Stimulated activated CD4-positive, alpha-beta T cell treated with anti-CD3 and anti-CD28 coated beads, Interleukin-1b, Interleukin-23, amount 100 ng/mL, for 1 hour (primary cell): ENCODE measurements around the gene CHRNA4.

Source experiments
- DNase-seq, 2 donors: peaks; one replicate each; pipeline ENCODE4 v3.0.0-alpha.2; 2020; ENCODE audit warnings: low read depth in 2 of 2

The CHRNA4 gene

DNA sequence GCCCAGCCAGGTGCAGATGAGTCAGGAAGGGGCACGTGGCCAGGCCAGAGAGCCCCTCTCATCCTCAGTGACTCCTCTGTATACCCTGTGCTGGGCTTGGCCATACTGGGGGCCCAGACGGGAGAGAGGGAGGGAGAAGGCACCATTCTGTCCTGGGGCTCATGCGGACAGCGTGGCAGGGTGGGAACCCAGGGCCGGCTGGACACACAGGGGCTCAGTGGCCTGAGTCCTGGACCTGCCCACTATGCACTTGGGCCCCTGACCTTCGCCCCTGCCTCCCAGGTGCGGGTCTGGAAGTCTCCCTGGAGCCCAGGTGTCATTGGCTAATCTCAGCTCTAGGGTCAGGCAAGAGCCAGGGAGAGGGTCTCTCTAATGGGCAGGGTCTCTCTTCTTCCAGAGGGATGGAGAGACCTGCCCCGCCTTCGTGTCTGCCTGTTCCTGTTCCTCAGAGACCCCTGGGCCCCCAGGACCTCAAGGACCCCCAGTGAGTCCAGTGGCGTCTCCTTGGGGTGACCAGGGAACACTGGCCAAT lies 40.5 kb downstream of the CHRNA4 start:
- no peak for DNase-seq

DNA sequence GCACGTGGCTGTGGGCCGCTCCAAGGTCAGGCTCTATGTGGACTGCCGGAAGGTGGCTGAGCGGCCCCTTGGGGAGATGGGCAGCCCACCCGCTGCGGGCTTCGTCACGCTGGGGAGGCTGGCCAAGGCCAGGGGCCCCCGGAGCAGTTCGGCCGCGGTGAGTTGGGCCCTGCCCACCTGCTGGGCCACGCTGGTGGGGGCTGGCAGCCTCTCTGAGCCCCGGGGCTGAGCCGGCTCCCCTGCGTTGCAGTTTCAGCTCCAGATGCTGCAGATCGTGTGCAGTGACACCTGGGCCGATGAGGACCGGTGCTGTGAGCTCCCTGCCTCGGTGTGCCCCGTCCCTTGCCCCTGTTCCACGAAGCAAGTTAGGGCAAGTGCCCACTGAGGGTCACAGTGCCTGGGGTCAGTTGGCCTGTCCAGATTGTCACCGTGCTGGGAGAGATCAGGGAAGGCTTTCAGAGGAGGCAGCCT lies 41.1 kb downstream of the CHRNA4 start:
- DNase-seq: no peak

DNA sequence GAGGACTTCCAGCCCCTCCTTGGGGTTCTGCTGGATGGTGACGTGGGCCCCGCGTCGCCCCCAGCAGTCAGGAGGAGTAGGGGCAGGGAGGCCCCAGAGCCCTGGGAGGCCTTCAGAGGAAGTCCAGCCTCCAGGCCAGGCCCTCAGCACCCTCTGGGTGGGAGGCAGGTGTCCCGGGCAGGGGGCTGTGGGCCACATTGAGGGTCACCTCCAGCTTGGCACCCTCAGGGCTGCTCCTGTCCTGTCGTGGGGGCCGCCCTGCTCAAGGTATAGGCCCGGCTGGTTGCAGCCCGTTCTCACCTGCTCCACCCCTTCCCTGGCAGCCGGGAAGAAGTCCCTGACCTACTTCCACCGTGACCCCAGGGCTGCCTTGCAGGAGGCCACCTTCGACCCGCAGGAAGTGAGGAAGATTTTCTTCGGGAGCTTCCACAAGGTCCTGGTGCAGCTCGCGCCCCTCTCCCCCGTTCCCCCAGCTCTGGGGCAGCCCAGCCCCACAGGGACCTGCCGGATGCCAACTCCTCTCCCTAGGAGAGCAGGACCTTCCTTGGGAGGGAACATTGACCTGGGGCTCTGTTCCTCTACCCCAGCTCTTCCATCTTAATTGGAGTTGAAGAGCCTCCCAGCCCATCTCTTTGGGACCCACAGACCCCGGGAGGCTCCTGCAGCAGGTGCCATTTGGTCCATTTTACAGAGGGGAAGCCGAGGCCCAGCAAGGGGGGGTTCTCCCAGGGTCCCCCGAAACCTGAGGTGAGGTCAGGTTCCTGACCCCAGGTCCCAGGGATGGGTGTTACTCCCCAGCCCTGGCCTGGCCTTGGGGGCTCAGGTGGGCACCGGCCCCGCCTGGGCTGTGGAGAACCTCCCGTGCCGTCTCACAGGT lies 41.7 kb downstream of the CHRNA4 start:
- no peak for DNase-seq

DNA sequence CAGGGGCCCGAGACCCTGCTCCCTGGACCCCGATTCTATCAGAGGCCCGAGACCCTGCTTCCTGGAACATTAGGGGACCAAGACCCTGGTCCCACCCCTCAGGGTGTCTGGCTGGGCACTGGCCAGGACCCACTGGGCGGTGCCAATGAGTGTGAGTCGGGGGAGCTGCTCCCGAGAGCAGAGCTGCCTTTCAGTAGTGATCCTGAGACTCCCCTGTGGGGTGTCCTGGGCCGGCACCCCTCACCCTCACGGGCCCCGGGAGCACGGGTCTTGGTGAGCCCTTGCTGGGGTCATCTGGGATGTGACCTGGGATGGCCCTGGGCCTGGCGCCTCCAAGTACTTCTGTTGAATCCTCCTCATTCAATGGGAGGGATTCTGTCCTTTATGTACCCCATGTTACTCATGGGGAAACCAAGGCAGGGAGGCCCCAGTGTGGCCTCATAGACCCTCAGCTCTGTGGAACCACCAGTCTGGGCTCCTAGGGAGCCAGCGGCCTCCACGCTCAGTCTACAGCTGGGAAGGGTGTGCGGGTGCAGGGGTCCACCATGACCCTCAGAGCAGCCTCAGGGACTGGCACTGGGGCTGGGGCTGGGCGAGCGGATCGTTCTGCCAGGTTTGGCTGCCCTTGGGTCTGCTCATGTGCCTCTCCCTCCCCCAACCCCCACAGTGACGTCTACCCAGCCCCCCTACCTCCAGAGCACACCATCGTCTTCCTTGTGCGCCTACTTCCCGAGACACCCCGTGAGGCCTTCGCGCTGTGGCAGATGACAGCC lies 42.6 kb downstream of the CHRNA4 start:
- DNase-seq: no peak

DNA sequence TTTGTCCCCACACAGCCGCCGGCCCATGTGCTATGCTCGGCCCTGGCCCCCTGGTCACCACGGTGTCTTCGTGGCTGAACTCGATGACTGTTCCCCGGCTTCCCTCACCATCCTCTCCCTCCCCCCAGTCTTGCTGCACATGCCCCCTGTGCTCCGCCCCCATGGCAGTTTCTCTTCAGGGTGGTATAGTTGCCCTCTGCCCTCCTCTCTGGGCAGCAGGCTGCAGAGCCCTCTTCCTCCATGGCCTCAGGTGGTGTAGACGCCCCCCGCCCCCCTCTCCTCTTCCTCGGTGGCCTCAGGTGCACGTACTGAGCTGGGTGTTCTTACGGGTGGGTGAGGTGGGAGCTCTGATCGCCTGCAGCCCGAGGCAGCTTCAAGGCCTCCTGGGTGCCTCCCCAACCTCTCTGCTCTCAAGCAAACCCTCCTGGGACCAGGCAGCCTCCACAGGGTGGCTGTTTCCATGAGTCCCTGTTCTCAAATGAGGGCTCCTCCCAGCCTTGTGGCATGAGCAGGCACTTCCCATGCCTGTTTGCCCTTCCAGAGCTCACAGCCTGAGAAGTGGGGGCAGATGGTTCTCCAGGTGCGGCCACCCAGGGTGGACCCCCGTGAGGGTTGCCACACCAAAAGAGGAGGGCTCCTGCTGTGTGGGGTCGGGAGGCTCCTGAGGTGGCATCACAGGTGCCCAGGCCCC lies 43.4 kb downstream of the CHRNA4 start:
- DNase-seq: no peak

DNA sequence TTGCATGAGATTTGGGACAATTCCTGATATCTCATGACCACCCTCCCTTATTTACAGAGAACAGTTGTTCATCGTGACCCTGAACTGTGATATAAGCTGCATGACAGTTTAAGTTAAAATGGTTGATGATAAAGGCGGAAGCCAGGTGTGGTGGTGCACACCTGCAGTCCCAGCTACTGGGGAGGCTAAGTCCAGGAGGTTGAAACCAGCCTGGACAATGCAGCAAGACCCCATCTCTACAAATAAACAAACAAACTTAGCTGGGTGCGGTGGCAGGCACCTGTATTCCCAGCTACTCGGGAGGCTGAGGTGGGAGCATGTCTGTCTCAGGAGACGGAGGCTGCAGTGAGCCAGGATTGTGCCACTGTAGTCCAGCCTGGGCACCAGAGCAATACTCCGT lies 44.1 kb downstream of the CHRNA4 start:
- no peak for DNase-seq

DNA sequence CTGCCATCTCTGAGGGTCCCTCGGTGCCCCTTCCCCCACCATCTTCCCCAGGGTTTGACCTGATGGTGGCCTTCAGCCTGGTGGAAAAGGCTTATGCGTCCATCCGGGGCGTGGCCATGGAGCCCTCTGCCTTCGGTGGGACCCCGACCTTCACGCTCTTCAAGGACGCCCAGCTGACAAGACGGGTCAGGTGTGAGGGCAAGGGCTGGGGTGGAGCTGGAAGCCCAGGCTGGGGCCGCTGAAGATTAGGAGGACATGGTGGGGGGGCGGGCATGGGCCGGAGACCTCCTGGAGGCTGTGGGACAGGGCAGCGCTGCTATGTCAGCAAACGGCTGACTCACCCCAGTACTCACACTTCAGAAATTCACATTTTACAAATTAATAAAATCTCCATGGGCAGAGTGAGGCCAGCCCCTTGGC lies 44.6 kb downstream of the CHRNA4 start:
- DNase-seq: no peak

DNA sequence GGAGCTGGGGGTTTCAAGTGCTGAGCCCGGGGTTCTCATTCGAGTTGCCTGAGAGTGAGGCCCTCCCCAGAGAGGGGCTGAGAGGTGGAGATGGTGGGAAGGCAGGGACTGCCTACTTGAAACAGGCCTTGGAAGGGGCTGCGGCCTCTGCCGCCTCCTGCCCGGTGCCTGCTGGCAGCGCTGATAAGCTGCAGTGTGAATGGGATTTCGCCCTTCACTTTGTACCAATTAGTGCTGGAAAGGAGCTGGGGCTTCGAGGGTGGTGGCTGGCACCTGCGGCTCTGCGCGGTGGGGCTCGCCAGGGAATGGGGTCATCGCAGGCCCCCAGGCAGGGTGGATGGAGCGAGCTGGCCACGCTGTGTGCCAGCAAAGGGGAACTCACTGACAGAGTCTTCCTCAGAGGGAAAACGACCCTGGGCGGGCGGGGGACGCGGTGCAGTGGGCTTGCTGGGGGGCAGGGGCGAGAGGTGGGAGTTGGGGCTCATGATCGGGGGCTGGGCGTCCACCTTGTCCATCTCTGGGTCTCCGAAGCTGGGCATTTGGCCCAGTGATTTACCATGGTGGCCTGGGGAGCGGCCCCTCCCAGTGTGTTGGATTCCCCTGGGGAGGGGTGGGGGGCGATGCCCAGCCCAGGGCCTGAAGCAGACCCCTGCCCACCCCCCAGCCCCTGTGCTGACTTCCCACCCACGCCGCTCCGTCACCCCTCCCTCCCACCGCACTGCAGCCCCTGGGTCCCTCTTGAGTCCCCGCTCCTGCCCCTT lies 45.2 kb downstream of the CHRNA4 start:
- no peak for DNase-seq

DNA sequence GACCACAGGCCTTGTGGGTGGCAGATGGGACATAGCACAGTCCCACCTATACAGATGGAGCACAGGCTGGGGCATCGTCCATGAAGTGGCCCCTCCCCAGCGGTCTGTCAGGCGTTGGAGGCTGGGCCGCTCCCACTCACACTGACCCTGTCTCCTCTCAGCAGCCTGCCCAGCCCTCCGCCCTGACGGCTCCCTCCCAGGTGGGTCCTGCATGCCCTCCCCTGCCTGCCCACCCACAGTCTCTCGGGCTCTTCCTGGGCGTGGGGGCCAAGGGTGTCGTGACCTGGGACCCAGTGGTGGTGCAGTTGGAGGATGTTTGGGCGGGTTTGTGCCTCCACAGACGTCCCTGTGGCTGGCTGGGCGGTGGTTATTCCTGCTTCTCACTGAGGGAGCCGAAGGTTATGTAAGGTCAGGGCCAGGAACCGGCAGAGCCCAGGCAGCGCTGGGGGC lies 45.9 kb downstream of the CHRNA4 start:
- DNase-seq: no peak

DNA sequence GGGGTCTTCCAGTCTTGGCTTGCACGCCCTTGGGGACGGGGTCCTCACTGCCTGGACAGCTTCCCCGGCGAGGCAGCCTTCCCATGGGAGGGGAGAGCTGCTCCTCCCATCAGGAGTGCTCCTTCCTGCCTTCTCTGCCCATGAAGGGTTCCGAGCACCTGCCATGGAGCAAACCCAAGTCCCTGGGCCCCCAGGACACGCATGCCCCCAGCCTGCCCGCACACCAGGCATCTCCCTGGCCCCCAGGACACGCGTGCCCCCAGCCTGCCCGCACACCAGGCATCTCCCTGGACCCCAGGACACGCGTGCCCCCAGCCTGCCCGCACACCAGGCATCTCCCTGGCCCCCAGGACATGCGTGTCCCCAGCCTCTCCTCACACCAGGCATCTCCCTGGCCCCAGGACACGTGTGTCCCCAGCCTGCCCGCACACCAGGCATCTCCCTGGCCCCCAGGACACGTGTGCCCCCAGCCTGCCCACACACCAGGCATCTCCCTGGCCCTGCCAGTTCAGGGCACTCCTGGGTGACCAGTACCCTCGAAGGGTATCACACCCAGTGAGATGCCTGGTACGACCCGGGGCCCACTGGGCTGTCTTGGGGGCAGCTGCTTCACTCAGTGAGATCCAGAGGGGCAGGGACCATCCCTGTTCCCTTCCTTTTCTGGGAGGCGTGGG lies 46.4 kb downstream of the CHRNA4 start:
- DNase-seq: no peak

DNA sequence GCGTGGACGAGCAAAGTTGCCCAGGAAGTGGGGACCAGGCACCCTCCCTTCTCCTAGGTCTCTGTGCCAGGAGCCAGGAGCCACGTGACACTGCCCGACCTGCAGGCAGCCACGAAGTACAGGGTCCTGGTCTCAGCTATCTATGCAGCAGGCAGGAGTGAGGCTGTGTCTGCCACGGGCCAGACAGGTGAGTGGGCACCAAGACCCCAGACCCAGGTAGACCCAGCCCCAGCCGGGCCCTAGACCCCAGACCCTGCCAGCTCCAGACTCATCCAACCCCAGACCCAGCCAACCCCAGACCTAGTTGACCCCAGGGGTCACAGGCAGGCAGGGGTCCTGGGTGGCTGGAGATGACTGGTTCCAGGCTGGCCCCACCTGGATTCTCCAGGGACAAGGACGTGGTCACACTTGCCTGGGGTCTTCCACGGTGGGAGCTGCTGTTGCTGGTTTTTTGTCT lies 47.1 kb downstream of the CHRNA4 start:
- no peak for DNase-seq

DNA sequence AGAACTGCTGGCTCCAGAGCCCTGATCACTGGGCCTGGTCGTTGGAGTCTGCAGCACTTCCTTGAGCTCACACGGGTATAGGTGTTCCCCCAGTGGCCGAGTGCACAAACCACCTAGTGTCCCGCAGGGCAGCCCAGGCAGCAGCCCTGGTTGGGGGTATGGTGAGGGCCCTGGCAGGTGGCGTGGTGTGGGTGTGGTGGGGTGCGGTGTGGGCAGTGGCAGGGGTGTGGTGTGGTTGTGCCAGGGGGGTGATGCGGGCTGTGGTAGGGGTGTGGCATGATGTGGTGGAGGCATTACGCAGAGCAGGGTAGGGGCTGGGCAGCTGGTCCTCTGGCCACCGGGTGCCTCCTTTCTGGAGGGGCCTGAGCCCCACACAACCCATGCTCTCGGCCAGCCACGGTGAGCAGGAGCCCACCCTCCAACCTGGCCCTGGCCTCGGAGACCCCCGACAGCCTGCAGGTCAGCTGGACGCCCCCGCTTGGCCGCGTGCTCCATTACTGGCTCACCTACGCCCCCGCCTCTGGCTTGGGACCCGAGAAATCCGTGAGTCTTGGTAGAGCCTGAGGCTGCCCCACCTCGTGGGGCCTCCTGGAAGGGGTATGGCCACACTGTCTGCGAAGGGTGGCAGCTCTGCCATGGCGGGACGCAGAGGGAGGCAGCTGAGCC lies 47.7 kb downstream of the CHRNA4 start:
- no peak for DNase-seq

DNA sequence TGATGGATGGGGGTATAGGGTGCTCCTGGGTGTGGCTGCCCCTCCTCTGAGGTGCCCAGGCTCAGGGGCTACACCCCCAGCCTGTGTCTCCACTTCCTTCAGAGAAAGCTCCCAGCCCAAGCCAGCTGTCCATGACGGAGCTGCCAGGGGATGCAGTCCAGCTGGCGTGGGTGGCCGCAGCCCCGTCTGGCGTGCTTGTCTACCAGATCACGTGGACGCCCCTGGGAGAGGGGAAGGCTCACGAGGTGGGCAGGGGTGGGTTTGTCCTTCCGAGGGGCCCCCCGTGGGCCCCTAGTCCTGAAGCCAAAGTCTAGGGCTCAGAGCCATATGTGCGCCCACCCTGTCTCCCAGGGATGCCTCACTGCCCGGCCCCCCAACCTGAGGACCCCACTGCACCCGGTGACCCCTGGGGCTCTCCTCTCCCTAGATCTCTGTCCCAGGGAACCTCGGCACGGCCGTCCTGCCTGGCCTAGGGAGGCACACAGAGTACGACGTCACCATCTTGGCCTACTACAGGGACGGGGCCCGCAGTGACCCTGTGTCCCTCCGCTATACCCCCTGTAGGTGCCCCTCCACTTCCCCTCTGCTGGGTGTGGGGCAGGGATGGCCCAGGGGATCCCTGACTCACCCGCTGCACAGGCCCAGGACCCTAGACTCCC lies 48.3 kb downstream of the CHRNA4 start:
- DNase-seq: no peak

DNA sequence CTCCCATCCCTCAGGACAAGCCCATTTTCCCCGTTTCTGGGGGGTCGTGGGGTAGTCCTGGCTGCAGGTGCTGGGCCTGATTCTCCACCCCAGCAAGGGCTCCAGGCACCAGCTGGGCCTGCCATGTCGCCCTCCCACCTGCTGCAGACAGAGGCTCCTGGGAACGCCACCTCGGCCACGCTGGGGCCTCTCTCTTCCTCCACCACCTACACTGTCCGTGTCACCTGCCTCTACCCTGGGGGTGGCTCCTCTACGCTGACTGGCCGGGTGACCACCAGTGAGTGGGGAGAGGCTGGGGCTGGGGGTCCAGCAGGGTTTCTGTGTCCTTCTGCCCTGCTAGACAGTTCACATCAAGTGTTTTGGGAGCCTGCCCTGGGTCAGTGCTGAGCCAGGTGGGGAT lies 48.9 kb downstream of the CHRNA4 start:
- no peak for DNase-seq

DNA sequence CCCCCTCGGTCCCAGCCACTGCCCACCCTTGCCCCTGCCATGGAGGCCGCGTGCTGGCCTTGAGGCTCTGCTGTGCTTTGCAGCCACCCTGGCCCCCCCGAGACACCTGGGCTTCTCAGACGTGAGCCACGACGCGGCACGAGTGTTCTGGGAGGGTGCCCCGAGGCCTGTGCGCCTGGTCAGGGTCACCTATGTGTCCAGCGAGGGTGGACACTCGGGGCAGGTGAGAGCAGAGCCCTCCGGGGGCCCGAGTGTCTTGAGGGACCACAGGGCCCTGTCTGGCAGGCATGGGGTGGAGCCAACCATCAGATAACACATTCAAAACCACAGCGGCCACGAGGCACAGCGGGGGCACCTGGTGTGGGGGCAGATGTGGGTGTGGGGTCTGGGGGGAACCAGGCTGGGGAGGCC lies 49.3 kb downstream of the CHRNA4 start:
- no peak for DNase-seq

DNA sequence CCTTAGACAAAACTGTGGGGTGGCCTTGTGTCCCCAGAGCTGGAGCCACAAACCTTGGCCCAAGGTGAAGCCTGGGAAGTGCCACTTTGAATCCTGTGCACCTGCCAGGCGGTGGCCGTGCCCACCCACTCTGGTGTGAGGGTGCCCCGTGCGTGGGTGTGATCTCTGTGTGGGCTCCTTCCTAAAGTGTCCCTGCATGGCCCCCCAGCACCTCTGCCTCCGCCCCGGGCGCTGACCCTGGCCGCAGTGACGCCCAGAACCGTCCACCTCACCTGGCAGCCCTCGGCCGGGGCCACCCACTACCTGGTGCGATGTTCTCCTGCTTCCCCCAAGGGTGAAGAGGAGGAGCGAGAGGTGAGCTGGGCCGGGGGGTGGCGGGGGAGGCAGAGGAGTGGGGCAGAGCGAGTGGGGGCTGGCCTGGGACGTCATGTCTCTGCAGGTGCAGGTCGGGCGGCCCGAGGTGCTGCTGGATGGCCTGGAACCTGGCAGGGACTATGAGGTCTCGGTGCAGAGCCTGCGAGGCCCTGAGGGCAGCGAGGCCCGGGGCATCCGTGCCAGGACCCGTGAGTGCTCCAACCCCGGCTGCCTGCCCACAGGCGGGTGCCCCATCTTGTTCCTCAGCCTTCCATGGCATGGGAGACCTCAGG lies 49.8 kb downstream of the CHRNA4 start:
- no peak for DNase-seq

DNA sequence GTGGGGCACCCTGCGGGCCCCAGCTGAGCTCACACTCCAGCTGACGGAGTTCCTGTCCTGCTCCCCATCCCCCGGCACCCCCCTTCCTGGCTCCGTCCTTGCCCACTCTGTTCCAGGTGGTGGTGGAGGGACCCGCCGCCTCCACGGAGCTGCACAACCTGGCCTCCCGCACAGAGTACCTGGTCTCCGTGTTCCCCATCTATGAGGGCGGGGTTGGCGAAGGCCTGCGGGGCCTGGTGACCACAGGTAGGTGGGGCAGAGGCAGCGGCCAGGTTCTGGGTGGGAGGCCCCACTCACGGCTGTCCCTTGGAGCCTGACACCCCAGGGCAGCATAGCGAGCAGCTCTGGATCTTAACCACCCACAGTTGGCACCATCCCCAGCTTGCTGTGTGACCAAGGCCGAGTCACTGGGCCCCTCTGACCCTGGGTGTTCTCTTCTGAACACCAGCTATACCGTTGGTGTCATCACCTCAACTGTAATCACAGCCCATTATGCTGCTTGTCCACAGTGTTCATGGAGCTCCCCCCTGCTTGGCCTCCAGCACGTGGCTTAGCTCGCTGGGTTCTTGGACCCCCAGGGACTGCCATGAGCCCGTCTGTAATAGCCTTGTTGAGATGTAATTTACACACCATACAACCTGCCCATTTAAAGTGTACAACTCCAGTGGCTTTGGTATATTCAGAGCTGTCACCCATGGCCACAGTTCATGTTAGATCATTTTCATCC lies 50.7 kb downstream of the CHRNA4 start:
- no peak for DNase-seq
